HG03139 (cell line): ENCODE data around the gene NEDD4L.

Experiments used
- ATAC-seq: cut with Tn5 transposase; IDR thresholded peaks from one replicate; pipeline ENCODE4 v1.9.1; 2021; ENCODE audit not compliant: unreplicated experiment

Gene NEDD4L

DNA sequence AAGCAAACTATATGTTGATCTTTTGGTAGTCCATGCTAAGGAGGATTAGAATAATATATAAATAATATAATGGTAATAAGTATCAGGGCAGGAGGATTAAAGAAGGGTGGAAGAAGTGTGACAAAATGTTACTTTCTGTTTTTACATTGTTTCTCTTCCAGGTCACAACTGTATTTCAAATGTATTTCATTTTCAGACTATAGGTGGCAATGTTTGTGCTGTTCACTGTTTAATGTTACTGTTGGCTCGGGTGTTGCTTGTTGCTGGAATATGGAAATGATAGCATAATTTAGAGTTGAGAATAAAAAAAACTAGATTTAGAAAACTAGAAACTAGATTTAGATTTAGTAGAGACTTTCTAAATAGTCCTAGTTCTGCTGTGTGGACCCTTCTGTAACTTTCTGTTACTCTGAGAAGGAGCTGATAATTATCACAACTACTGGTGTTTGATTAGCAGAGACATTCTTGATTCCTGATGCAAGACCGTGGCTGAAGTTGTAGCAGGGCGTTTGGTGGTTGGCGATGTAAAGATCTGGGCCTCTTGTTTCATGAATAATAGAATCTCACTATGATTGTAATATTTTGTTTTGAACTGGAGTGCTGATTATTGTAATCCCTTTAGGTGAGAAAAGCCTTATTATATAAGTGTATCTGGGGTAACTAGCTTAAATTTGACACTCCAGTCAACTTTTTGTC is 7.9 kb downstream of the NEDD4L start:
- no peak for ATAC-seq

DNA sequence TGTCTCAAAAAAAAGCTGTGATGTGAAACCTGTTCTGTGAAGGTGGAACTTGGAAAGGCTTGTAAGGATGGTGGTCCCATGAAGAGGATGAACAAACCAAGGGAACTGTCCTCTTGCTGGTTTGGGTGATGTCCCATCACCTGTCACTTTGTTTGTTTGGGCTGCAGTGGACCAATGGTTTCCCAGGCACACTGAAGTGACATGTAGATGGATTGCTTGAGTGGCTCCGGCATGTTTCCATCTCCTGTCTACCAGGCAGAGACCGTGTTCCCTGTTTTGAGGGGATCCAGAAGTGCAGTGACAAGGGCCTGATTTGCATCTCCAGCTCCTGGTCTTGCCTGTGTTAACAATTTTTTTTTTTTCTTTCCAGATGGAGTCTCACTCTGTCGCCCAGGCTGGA is 8.9 kb downstream of the NEDD4L start:
- no peak for ATAC-seq

DNA sequence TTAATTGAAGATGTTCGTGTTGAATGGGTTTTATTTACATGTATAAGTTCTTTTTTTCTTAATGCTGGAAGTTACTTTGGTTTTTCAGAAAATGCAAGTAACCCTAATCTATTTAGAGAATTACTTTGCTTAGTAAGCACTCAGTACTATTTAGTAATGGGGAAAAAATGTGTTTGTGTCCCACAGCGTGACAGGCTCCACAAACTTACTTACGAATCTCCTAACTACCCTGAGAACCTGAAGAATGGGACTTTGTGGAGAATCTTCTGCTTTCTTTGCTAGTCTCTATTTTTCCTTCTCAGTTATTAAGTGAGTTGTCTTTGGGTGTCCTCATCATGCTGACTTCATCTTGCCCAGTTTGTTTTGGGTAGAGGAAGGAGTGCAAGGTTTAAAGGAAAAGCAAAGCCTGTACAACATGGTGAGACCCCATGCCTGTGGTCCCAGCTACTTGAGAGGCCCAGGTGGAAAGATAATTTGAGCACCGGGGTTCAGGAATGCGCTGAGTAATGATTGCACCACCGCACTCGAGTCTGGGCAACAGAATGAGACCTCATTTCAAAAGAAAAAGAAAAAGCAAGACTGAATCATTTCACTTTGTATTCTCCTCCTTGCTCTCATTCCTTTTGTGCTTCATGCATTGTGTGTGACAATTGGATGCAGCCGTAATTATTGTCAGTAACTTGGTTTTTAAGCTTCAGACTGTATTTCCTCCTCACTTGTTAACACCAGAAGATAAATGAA is 10.2 kb downstream of the NEDD4L start:
- ATAC-seq: no peak

DNA sequence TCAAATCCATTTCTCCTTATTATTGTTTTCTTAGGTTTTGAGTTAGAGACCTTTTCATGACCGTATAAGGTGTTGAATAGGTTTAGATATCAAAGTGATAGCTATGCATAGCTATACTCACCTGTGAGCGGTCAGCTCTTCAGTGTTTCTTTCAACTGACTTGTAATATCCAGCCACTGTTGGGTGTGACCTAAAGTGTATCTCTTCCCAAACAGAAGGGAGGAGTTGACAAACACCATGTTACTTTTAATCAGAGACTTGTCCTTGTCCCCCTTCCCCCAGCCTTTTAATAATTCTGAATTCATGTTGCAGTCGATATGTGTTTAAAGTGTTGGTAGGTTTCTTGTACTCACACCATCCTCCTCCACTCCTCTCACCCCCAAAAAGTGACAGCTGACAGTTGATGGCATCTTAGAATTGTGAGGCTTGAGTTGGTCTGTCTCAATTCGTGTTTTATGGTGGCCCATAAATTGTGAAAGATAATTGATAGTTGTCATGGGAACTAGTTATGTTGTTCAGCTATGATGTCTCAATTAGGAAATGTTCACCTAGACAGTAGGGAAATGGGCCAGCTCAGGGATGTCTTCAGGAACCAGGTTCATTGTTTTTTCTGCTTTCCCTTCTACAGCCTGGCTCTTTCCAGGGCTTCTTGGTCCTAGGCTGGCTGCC is 12.0 kb downstream of the NEDD4L start:
- ATAC-seq: no peak

DNA sequence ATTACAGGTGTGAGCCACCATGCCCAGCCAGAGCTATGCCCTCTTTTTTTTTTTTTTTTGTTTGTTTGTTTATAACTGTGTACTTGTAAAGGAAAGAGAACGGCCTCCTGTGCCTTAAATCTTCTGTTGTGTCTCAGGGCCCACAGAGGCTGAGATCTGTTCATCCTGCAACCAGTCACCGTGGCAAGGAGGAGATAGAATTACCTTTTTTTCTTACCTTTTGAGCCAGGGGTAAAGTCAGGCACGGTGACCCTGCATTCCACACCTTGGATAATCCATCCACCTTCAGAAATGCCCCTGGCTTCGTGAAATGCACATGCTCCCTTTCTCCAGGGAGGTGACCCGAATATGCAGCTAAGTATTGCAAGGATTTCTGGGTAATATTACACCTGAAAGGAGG is 12.8 kb downstream of the NEDD4L start:
- ATAC-seq: no peak

DNA sequence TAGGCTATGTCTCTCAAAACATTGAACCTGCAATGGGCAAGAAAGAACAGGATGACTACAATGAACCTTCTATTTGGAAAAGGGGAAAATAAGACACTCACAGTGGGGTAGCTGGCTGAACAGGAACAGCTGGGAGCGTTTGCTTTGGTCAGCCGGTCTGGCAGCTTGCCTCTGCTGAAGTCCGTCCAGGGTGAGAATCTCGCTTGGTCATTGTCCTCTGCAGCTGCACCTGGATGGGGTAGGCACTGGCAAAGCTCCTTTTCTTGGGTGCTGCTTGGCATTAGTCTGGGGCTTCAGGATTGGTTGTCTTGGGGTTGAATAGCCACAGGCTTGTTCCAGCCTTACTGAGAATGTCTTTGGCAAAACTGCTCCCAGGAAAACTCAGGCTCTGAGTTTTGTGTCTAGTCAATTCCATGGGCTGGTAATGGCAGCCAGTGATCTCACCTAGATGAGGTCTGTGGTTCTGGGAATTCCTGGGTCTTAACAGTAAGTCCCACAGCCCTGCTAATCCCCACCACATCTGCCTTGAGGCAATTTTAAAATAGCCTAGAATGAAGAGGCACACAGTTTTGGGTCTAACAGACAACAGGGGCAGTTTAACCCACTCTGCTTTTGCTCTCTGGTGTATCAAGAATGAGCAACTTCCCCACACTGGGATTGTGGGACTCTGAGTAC is 13.4 kb downstream of the NEDD4L start:
- ATAC-seq: no peak

DNA sequence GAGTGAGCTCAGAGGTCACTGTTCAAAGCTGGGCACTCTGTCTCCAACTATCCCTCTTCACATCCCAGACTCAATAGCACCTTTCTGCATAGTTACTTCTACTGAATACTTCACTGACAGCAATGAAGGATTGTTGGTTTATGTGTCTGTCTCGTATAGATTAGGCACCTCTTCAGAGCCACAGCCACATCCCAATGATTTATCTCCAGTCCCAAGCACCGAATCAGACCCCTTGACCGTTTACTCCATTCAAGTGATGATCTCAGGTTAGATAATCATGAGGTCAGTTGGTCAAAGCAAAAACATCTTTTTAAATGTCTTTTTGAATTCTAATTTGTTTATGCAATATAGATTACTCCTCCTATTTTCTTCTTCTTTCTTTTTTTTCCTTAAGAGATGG is 14.7 kb downstream of the NEDD4L start:
- ATAC-seq: no peak

DNA sequence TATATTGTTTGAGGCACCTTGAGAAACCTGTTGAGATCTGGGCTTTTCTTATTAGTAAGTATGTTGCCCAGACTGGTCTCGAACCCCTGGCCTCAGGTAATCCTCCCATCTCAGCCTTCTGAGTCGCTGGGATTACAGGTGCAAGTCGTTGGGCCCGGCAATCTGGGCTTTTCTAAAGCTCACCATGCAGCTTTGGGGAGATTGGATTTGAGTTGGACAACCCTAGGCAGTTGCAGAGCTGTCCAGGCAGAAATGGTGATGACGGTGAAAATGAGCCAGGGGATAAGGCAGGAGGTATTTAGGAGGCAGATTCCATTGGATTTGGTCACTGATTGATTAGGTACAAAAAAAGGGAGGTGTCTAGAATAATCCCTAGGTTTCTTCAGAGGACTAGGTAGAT is 16.2 kb downstream of the NEDD4L start:
- no peak for ATAC-seq

DNA sequence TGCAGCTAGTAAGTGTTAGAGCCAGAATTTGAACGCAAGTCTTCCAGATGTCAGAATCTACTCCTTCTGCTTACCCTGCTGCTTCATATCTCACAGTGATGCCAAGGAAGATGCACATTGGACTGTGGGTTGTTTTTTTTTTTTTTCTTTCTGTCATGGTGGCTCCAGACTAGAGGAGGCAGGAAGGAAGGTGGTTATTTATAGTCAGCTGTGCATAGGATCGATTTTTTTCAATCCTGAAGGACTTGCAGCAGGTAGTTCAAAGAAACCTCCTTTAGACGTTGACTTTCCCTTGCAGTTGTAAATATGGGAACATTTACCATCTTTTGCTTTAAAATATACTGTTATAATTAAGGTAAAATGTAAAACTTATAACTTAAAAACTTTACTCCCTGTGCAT is 17.3 kb downstream of the NEDD4L start:
- ATAC-seq: no peak

DNA sequence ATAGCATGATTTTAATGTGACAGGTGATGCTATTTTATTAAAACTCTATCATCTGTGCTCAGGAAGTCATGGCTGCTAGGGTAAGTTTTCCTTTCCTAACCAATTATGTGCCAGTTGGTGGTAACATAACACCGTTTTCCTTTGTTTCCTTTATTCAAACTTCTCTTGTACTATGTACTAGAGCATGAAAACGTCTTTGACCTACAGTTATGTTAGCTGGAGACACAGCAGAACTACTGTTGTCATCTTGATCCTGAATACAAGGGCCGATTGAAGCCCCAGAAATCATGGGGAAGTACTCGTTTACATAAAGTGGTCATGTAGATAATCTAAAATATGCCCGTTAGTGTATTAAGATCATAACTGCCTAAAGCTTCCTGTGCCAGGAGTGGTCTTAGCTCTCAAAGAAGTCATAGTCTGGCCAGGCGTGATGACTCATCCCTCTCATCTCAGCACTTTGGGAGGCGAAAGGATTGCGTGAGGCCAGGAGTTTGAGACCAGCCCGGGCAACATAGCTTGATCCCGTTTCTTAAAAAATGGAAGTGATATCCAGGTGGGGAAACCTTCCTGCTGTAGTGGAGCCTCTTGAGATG is 20.5 kb downstream of the NEDD4L start:
- ATAC-seq: no peak

DNA sequence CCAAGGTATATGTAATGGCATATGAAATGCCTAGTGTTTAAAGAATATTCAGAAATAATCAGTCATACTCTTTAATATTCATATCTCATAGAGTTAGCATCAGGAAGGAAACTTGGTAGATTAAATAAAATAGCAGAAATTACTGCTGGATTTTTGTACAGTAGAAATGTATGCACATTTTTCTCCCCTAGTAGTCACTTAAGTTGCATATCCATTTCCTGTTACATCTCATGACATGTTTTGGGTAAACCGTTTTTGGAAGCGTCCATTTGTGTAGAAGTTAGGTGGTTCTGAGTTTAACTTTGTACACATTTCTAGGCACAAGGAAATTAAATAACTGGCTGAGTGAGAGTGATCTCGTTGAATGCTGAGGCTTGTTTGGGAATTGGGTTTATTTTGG is 21.9 kb downstream of the NEDD4L start:
- ATAC-seq: no peak

DNA sequence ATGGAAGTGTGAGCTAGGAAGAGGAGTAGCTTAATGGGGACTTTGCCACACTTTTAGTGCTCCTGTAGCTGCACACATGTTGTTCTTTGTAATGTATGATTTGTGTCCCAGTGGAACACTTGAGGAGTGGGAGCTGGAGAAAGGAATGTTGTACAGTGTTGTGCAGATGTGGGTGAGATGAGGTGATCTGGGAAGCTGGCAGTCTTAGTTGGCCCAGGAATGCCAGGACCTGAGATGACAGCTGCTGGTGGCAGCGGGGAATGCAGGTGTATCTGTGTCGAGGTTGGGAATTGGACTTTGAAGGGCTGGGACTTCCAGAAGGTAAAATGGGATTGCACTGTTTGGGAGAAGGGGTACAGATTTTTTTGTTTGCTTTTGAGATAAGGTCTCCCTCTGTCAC is 23.6 kb downstream of the NEDD4L start:
- ATAC-seq: no peak

DNA sequence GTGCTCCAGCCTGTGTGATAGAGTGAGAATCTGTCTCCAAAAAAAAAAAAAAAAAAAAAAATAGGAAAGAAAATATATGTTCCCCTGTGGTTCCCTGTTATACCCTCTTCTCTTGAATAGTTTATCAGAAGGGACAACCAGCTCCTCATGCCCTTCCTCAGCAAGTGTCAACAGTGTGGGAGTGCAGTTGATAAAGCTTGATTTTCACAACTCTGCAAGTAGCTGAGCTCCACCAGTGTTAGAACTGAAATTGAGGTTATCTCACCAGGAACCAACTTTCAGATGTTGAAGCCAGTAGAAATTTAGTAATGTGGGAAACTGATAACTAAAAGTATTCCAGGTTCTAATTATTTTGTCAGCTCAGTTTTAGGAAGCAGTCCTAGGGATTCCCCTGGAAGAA is 25.1 kb downstream of the NEDD4L start:
- no peak for ATAC-seq

DNA sequence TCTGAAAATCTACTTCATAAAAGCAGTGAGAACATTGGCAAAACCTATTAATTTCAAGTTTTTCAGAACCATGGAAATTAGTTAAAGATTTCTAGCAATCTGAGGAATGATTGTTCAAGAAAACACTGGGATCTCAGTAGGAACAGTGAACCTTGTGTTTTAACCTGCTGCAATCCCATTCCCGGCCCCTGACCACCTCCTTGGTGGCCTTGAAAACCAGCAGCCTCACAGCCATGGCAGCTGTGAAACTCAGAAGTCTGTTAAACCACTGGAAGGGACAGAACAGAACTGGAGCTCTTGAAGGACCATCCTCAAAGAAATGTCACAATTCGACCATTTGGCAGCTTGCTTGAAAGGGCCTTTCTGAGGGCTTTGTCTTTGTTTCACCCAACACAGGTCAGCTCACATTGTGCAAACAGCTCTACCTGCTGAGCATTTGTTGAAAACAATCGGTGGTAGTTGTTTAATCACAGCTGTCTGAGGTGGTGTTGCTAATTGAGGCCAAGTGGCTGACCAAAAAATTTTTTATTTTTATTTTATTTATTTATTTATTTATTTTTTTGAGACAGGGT is 25.8 kb downstream of the NEDD4L start:
- no peak for ATAC-seq

DNA sequence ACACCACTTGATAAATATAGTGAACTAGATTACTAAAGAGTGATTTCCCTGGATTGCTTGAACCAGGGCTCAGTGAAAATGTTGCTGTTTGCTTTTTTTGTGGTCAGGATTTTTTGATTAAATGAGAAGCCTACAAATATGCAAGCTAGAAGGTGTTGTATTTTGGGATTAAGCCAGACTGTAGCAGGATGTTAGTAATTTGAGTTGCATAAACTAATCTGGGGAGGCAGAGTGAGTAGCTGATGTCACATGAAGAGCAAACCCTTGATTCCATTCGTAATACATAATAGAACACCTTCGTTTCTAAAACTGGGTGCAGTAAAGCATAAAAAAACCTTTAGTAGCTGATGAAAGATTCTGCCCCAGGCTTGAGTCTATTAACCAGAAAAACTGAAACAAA is 32.0 kb downstream of the NEDD4L start:
- no peak for ATAC-seq

DNA sequence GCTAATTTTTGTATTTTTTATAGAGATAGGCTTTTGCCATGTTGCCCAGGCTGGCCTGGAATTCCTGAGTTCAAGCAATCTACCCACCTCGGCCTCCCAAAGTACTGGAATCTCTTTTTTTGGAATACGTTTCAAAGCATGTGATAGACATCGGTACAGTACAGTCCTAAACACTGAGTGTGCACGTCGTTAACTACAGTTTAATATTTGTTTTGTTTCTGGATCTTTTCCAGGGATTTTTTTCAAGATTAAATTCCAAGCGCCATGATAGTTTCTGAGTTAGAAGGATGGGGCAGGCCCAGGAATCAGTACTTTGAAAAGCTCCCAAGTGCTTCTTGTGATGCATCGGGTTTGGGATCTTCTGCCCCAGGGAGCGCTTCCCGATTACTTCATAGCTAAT is 33.3 kb downstream of the NEDD4L start:
- ATAC-seq: no peak

DNA sequence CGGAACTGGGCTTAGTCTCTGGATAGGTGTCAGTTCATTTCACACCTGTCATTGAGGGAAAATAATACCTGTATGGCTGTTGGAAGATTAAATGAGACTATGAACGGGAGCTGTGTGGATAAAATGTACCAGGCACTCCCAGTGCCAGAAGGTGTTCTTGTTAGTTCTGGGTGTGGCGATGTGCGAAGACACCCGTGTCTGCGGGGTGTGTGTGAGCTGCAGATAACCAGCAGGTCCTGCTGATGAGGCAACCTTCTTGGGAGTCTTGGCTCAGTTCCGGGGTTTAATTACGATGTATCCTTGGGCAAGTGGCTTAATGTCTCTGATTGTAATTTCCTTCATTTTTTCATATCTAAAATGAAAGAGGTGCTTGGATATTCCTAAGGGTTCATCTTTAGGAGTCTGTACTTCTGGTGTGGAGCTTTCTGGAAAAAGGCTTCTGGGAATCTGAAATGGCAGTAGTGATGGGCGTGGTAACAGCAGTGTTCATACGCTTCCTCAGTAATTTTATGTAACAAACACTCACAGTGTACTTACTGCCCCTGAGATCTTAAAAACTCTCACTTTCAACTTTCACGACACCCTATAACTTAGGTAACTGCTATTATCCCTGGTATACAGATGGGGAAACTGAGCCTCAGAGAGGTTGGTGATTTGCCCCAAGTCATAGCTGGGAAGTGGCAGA is 35.0 kb downstream of the NEDD4L start:
- ATAC-seq: no peak

DNA sequence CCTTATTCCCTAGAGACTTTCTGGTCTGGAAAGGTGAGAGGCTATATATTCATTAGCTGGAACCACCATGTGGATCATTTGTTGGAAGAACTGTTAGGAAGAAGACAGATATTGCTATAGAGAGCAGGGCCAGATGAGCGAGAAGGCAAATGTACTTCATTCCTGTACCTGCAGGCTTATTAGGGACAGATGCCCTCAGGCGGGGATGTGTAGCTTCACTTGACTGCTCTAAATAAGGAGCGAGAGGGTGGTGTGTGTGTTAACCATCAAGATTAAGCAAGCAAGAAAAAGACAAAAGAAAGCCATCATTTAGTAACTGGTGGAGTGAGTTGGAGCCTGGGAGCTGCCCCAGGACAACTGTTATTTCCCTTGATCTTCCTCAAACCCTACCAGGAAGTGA is 36.4 kb downstream of the NEDD4L start:
- no peak for ATAC-seq

DNA sequence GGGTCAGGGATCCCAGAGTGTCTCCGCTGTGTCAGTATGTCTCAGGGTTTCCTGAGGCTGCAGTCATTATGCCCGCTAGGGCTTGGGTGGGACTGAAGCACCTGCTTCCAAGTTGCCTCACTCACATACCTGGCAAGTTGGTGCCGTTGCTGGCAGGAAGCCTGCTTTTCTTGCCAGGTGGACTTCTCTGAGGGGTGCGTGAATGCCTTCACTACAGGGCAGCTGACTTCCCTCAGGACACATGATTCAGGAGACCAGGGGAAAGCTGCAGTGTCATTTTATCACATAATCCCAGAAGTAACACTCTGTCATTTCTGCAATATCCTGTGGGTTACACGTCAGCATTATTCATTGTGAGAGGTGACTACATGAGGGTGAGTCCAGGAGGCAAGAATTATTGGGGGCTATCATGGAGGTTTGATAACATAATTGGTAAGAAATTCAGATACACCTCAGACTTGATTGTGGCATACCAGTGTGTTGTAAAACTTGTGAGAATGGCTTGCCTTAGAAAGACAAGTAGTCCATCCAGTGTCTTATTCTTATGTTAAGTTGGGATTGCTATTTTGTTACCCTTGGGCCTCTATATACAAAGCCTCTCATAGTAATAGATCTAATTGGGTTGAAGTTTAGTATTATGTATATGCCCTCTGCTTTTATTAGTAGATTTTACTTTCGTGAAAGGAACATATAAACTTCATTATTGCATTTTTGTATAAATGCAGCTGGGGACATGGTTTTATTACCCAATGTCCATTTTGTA is 44.1 kb downstream of the NEDD4L start:
- no peak for ATAC-seq

DNA sequence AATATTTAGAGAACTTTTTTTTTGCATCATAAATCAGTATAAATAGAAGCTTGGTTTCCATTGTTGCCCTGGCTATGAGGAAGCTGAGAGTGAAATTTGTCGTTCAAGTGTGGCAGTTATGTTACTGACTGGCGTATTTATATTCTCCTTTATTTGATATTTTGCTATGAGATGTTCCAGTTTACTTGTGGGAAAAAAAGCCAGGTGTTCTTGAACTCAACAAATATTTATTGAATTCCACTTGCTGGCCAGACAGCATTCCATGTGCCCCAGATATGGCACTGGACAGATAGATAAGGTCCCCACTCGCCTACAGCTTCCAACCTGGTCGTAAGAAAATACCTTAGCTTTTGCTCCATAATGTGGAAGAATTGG is 44.7 kb downstream of the NEDD4L start:
- no peak for ATAC-seq
